Trophoblast cell (in vitro differentiated cells and primary cell): ENCODE results near the gene HHAT.

Experiments
- DNase-seq, 2 donors: peaks; one replicate each; pipeline ENCODE4 v3.0.0-alpha.2; 2016
- H2AFZ ChIP-seq: 2 replicates; pipeline ENCODE4 v1.6.1; 2013; ENCODE audit warnings: low read length, moderate library complexity, mild to moderate bottlenecking; ENCODE audit not compliant: insufficient read depth, poor library complexity
- H2AK5ac ChIP-seq: 2 replicates; pipeline ENCODE4 v1.6.1; 2013; ENCODE audit warnings: mild to moderate bottlenecking, low read length
- H2BK120ac ChIP-seq: 2 replicates; pipeline ENCODE4 v1.6.1; 2013; ENCODE audit warnings: low read length, mild to moderate bottlenecking, moderate library complexity; ENCODE audit not compliant: insufficient read depth, poor library complexity
- H2BK12ac ChIP-seq: 2 replicates; pipeline ENCODE4 v1.6.1; 2013; ENCODE audit warnings: mild to moderate bottlenecking, low read length, moderate library complexity
- H2BK5ac ChIP-seq: 2 replicates; pipeline ENCODE4 v1.6.1; 2013; ENCODE audit warnings: low read length, low read depth, moderate library complexity, mild to moderate bottlenecking; ENCODE audit not compliant: poor library complexity
- H3K14ac ChIP-seq: 2 replicates; pipeline ENCODE4 v1.6.1; 2013; ENCODE audit warnings: mild to moderate bottlenecking, low read length
- H3K18ac ChIP-seq: 2 replicates; pipeline ENCODE4 v1.6.1; 2013; ENCODE audit warnings: mild to moderate bottlenecking, low read length
- H3K23ac ChIP-seq: 2 replicates; pipeline ENCODE4 v1.6.1; 2013; ENCODE audit warnings: low read length
- H3K27ac ChIP-seq: 2 replicates; pipeline ENCODE4 v1.5.1; 2013; ENCODE audit warnings: low read depth, mild to moderate bottlenecking, inconsistent platforms, low read length, moderate library complexity
- H3K27me3 ChIP-seq: 2 replicates; pipeline ENCODE4 v1.6.1; 2013; ENCODE audit warnings: inconsistent platforms, mild to moderate bottlenecking, low read length, moderate library complexity; ENCODE audit not compliant: insufficient read depth
- H3K36me3 ChIP-seq, 2 experiments: 1 replicate in 1 of 2; 2 replicates in 1 of 2; pipeline ENCODE4 v1.6.1; 2013; ENCODE audit warnings: low read length in 2 of 2, mild to moderate bottlenecking in 2 of 2, moderate library complexity in 1 of 2; ENCODE audit not compliant: insufficient read depth in 2 of 2, control insufficient read depth in 1 of 2
- H3K4ac ChIP-seq: 2 replicates; pipeline ENCODE4 v1.6.1; 2013; ENCODE audit warnings: low read depth, mild to moderate bottlenecking, low read length, moderate library complexity
- H3K4me1 ChIP-seq, 2 experiments: 1 replicate in 1 of 2; 2 replicates in 1 of 2; pipeline ENCODE4 v1.6.1; 2013; ENCODE audit warnings: low read length in 2 of 2, mild to moderate bottlenecking in 2 of 2, moderate library complexity in 1 of 2; ENCODE audit not compliant: insufficient read depth in 2 of 2, control insufficient read depth in 1 of 2
- H3K4me2 ChIP-seq: 2 replicates; pipeline ENCODE4 v1.6.1; 2013; ENCODE audit warnings: inconsistent platforms, mild to moderate bottlenecking, low read length, moderate library complexity
- H3K4me3 ChIP-seq: 2 replicates; pipeline ENCODE4 v1.5.1; 2013; ENCODE audit warnings: mild to moderate bottlenecking, low read depth, low read length, inconsistent platforms
- H3K79me1 ChIP-seq: one replicate; pipeline ENCODE4 v1.6.1; 2013; ENCODE audit warnings: low read length
- H3K79me2 ChIP-seq: 2 replicates; pipeline ENCODE4 v1.6.1; 2013; ENCODE audit warnings: low read length, mild to moderate bottlenecking; ENCODE audit not compliant: control insufficient read depth, insufficient read depth, poor library complexity
- H3K9ac ChIP-seq: 2 replicates; pipeline ENCODE4 v1.6.1; 2013; ENCODE audit warnings: mild to moderate bottlenecking, low read length
- H3K9me3 ChIP-seq: 2 replicates; pipeline ENCODE4 v1.6.1; 2013; ENCODE audit warnings: low read depth, mild to moderate bottlenecking, control low read depth, inconsistent platforms, low read length; ENCODE audit not compliant: insufficient read depth
- H4K12ac ChIP-seq: 2 replicates; pipeline ENCODE4 v1.6.1; 2013; ENCODE audit warnings: low read depth, mild to moderate bottlenecking, low read length, moderate library complexity
- H4K8ac ChIP-seq: 2 replicates; pipeline ENCODE4 v1.6.1; 2013; ENCODE audit warnings: low read depth, mild to moderate bottlenecking, low read length, moderate library complexity
- H4K91ac ChIP-seq: one replicate; pipeline ENCODE4 v1.6.1; 2013; ENCODE audit warnings: low read depth, mild to moderate bottlenecking, low read length, moderate library complexity
- WGBS: extraction: QIAGEN DNeasy Blood & Tissue Kit; methylation state at CpG from one replicate; pipeline ENCODE4 v1.1.7; 2013; ENCODE audit warnings: missing lambda C conversion rate; ENCODE audit not compliant: insufficient read length, insufficient coverage; ENCODE audit errors: extremely low coverage; 5-methylcytosine and 5-hydroxymethylcytosine counted together

The HHAT gene

DNA sequence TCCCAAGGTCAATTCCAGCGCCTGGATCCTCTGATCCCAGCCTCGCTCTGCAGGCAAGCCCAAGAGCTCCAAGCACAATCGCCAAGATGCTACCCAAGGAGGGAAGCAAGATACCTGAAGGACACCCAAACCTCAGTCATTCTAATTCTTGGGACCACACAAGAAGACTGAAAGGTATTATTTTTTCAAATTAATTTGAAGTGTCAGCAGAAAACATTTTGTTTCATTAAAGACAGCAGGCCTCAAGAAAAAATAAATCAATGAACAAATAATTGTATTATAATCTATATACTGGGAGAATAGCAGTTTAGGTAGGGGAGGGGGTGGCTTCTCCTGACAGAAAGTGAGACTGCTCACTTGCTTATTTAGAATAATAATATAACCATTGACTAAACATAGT lies 347.8 kb downstream of the HHAT start:
- no peak overlapping the region for H2AK5ac ChIP-seq
- no peaks in the 10 kb centered on the region for H3K79me2 ChIP-seq
- DNase-seq, result no peak
- no peak overlapping the region for H4K91ac ChIP-seq
- no peaks in the 10 kb centered on the region for H3K79me1 ChIP-seq
- no peaks in the 10 kb centered on the region for H3K27me3 ChIP-seq
- H3K9me3 ChIP-seq, result peaks cover 2% of the 10 kb centered on the region
- H2AFZ ChIP-seq, result no peak overlapping the region
- H2BK12ac ChIP-seq, result no peak overlapping the region
- H3K9ac ChIP-seq, result no peak overlapping the region
- WGBS, result no CpG with 5 or more reads among the region's 3 CpGs
- H2BK5ac ChIP-seq, result no peak overlapping the region
- no peak overlapping the region for H3K4me3 ChIP-seq
- no peaks in the 10 kb centered on the region for H3K4me1 ChIP-seq
- no peak overlapping the region for H3K18ac ChIP-seq
- no peak overlapping the region for H2BK120ac ChIP-seq
- no peak overlapping the region for H3K4ac ChIP-seq
- no peak overlapping the region for H3K23ac ChIP-seq
- H4K8ac ChIP-seq, result no peak overlapping the region
- no peak overlapping the region for H3K27ac ChIP-seq
- no peaks in the 10 kb centered on the region for H3K36me3 ChIP-seq
- H3K4me2 ChIP-seq, result no peak overlapping the region
- no peak overlapping the region for H4K12ac ChIP-seq
- no peak overlapping the region for H3K14ac ChIP-seq

DNA sequence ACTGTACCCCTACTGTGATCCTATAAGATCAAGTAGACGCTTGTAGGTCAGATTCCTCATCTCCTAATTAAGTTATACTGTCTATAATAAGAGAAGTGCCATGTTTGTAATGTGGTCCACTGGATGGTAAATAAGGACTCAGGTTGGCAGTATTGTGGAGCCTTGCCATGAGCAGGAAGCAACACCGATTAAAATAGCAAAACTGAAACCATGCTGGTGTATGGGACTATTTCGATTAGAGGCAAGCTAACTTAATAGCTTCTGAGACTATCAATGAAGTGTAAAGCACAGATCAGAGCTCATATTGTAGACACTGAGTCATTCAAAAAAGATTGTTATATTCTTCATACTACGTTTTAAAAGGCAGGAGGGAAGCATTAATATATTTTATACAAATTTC lies 348.8 kb downstream of the HHAT start:
- H3K9me3 ChIP-seq, result peaks cover 4% of the 10 kb centered on the region

DNA sequence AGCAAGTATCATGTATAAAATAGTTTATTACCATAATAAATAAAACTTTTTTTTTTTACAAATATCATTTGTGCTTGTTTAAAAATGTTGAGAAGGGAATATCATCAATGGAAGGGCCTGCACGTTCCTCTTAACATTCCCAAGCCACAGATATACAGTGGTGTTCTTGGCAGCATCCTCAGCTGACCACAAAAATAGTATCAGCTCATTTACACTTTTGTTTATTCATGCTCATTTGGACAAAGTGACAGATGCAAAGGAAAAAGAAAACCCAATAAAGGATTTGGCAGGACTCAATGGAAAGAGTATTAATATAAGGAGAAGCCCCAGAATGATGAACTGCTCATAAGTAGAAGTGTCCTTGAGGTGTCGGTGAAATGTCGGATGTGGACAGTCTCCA lies 349.6 kb downstream of the HHAT start:
- Histone ChIP-seq H3K27ac (no peak overlapping the region), H3K4ac (no peak overlapping the region), H3K36me3 (no peaks in the 10 kb centered on the region), H2AK5ac (no peak overlapping the region), H3K9me3 (peaks cover 4% of the 10 kb centered on the region), H3K4me3 (no peak overlapping the region), H3K4me1 (no peaks in the 10 kb centered on the region), H3K14ac (no peak overlapping the region), H4K8ac (no peak overlapping the region), H4K12ac (no peak overlapping the region), H2BK120ac (no peak overlapping the region), H3K4me2 (no peak overlapping the region), H3K79me1 (no peaks in the 10 kb centered on the region), H3K79me2 (no peaks in the 10 kb centered on the region), H2BK5ac (no peak overlapping the region), H2AFZ (no peak overlapping the region), H3K23ac (no peak overlapping the region), H3K18ac (no peak overlapping the region), H3K9ac (no peak overlapping the region), H4K91ac (no peak overlapping the region), H3K27me3 (no peaks in the 10 kb centered on the region), H2BK12ac (no peak overlapping the region)
- no peak for DNase-seq
- no CpG with 5 or more reads among the region's 3 CpGs for WGBS

More for the DNA sequence above, 348.8 kb downstream of the HHAT start:
- no peaks in the 10 kb centered on the region for H3K79me1 ChIP-seq
- no peak overlapping the region for H3K27ac ChIP-seq
- no peak overlapping the region for H3K18ac ChIP-seq
- H3K4me1 ChIP-seq, result no peaks in the 10 kb centered on the region
- H2BK120ac ChIP-seq, result no peak overlapping the region
- H3K23ac ChIP-seq, result no peak overlapping the region
- H4K91ac ChIP-seq, result no peak overlapping the region
- H2AFZ ChIP-seq, result no peak overlapping the region
- H2AK5ac ChIP-seq, result no peak overlapping the region
- H3K4me2 ChIP-seq, result no peak overlapping the region
- no peak overlapping the region for H3K4me3 ChIP-seq
- H4K12ac ChIP-seq, result no peak overlapping the region
- no peak overlapping the region for H4K8ac ChIP-seq
- no peak for DNase-seq
- no peaks in the 10 kb centered on the region for H3K36me3 ChIP-seq
- WGBS, result no CpG with 5 or more reads among the region's 4 CpGs
- H3K4ac ChIP-seq, result no peak overlapping the region
- no peak overlapping the region for H3K14ac ChIP-seq
- no peaks in the 10 kb centered on the region for H3K79me2 ChIP-seq
- H3K9ac ChIP-seq, result no peak overlapping the region
- no peak overlapping the region for H2BK12ac ChIP-seq
- H3K27me3 ChIP-seq, result no peaks in the 10 kb centered on the region
- no peak overlapping the region for H2BK5ac ChIP-seq

DNA sequence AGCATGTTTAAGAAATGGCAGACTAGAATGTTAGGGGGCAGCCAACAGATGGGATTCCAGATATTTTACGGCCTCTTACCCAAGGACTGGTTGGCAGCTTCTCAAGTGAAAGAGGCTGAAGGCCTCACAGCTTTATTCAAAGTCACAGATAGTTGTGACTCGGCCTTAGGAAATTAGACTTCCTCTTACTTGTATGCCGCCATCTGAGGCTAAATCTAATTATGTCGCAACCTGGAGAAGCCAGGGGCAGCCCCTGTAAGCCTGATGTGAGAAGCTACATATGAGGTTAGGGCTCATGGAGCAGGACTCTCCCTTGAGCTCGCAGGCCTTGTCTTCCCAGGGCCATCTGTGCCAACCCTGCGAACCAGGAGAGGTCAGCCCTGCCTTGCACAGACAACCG lies 352.5 kb downstream of the HHAT start:
- Histone ChIP-seq H3K9me3 (peaks cover 2% of the 10 kb centered on the region), H3K4ac (no peak overlapping the region), H4K91ac (no peak overlapping the region), H3K4me3 (no peak overlapping the region), H4K8ac (no peak overlapping the region), H3K4me1 (no peaks in the 10 kb centered on the region), H2BK12ac (no peak overlapping the region), H3K9ac (no peak overlapping the region), H3K4me2 (no peak overlapping the region), H3K23ac (no peak overlapping the region), H3K27me3 (no peaks in the 10 kb centered on the region), H3K79me1 (no peaks in the 10 kb centered on the region), H2BK120ac (no peak overlapping the region), H2AFZ (no peak overlapping the region), H4K12ac (no peak overlapping the region), H3K79me2 (no peaks in the 10 kb centered on the region), H3K14ac (no peak overlapping the region), H3K18ac (no peak overlapping the region), H3K36me3 (no peaks in the 10 kb centered on the region), H2AK5ac (no peak overlapping the region), H3K27ac (no peak overlapping the region), H2BK5ac (no peak overlapping the region)
- no CpG with 5 or more reads among the region's 7 CpGs for WGBS
- no peak for DNase-seq
